OCI-LY7 (cell line): ENCODE measurements around the gene ZNF827.

Source experiments
- CTCF ChIP-seq: fragments of 200-600 bp; sonication (generic); conservative IDR thresholded peaks from 2 replicates; pipeline ENCODE4 v1.5.1; 2014; ENCODE audit warnings: mild to moderate bottlenecking, antibody characterized with exemption, low read length, moderate library complexity, mixed read lengths
- EZH2phosphoT487 ChIP-seq: fragments of 200-600 bp; sonication (generic); IDR thresholded peaks from 2 replicates; pipeline ENCODE4 v1.6.1; 2018; ENCODE audit warnings: low read depth, borderline replicate concordance, mild to moderate bottlenecking, mixed run types, antibody characterized with exemption, low read length, moderate library complexity, mixed read lengths

- no peak for TF ChIP-seq CTCF
- no peak for TF ChIP-seq EZH2phosphoT487
Measured at GRCh38 chr4:145760961-145761929, 177.4 kb downstream of the ZNF827 start.
